Measurements from ENCODE around the gene ARL9.

Gene ARL9, protein sequence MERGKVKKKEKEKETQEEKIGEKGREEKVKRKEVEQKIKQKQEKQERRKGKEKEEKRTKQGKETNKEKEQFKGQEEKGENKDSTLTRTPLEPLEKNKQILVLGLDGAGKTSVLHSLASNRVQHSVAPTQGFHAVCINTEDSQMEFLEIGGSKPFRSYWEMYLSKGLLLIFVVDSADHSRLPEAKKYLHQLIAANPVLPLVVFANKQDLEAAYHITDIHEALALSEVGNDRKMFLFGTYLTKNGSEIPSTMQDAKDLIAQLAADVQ

GRCh38 chr4:56505269-56506130, at the start of gene ARL9:
Gene ARL9 (plus strand): TSS chr4:56505791. CDS start chr4:56505863, 72 bp downstream.
- DNase-seq (ENCODE audit: low spot score), result peak; percentile 50

GRCh38 chr4:56460085-56460484, 45.5 kb upstream of the ARL9 start:
- no peak for DNase-seq (ENCODE audit: low spot score)

GRCh38 chr4:56462157-56462556, 43.4 kb upstream of the ARL9 start:
- DNase-seq (ENCODE audit: low spot score), result no peak

- DNase-seq (ENCODE audit: low spot score), result no peak
Observed at GRCh38 chr4:56463711-56464110, 41.9 kb upstream of the ARL9 start.

DNA sequence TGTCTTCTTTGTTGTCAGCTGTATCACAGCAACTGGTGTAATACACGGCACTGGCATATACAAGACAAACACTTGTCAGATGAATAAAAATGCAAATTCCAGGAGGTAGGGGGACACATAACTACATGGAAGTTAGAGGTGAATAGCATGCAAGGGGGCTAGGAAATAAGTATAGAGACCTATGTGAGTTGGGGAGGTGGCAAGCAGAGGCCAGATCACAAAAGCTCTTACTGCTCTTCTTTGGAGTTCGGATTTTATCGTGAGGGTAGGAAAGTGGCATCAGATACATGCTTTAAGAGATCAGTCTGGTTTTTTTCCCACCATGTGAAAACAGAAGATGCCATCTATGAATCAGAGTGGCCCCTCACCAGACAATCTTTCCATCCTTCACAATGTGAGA, 41.0 kb upstream of the ARL9 start:
- peak; percentile 10 for DNase-seq (ENCODE audit: low spot score)

- DNase-seq (ENCODE audit: low spot score), result peak; percentile 32
Observed at GRCh38 chr4:56465599-56466295, 39.8 kb upstream of the ARL9 start.

DNA sequence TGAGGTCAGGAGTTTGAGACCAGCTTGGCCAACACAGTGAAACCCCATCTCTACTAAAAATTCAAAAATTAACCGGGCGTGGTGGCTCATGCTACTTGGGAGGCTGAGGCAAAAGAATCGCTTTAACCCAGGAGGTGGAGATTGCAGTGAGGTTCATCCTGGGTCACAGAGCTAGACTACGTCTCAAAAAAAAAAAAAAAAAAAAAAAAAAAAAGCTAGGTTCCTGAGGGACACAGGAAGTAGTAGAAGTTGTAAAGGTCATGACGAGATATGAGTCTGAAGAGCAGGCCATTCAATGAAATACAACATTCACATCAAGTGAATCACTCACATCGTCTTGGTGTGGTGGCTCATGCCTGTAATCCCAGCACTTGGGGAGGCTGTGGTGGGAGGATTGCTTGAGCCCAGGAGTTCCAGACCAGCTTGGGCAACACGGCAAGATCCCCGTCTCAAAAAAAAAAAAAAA, 39.3 kb upstream of the ARL9 start:
- peak; percentile 92 for DNase-seq (ENCODE audit: low spot score)

GRCh38 chr4:56466910-56467283, 38.7 kb upstream of the ARL9 start:
- DNase-seq (ENCODE audit: low spot score), result no peak

GRCh38 chr4:56467284-56468096, 38.1 kb upstream of the ARL9 start, which contains the start of gene SRP72:
Gene SRP72 (plus strand): TSS chr4:56467617. CDS start chr4:56467636, 19 bp downstream.
- peak; percentile 91 for DNase-seq (ENCODE audit: low spot score)

DNA sequence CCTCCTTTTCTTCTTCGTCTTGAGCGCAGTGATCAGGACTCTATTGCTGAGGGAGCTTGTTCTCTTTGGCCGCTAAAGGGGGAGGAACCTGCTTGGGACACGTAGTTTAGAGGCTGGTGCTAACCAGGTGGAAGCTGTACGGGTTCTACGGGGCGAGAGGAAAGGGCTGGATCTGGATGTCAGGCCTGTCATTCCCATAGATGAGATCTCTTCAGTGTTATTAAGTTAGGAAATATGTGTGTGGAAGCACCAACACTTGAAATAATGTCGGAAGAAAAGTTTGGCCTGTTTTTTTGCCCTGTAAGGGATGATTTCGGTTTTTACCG, 37.5 kb upstream of the ARL9 start:
- DNase-seq (ENCODE audit: low spot score), result peak; percentile 65

GRCh38 chr4:56469489-56470210, 35.9 kb upstream of the ARL9 start:
- peak; percentile 20 for DNase-seq (ENCODE audit: low spot score)

- DNase-seq (ENCODE audit: low spot score), result no peak
Observed at GRCh38 chr4:56475917-56476316, 29.7 kb upstream of the ARL9 start.

DNA sequence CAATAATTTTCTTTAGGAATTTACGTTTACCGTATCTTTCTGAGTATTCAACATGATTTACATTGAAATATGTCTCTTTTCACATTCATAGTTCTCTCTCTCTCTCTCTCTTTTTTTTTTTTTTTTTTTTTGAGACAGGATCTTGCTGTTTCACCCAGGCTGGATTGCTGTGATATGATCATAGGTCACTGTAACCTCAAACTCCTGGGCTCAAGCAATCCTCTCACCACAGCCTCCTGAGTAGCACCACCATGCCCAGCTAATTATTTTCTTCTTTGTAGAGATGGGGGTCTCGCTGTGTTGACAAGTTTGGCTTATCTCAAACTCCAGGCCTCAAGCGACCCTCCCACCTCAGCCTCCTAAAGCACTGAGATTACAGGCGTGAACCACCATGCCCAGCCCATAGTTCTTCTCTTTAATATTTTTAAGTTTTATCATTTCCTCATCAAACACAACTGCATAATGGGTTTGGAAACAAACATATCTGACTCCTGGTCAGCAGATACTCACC, 28.3 kb upstream of the ARL9 start:
- DNase-seq (ENCODE audit: low spot score), result no peak

GRCh38 chr4:56480691-56481090, 24.9 kb upstream of the ARL9 start:
- no peak for DNase-seq (ENCODE audit: low spot score)

GRCh38 chr4:56496241-56496640, 9.3 kb upstream of the ARL9 start:
- no peak for DNase-seq (ENCODE audit: low spot score)

GRCh38 chr4:56511098-56511497, 5.5 kb downstream of the ARL9 start:
- no peak for DNase-seq (ENCODE audit: low spot score)

GRCh38 chr4:56512166-56512565, 6.6 kb downstream of the ARL9 start:
- no peak for DNase-seq (ENCODE audit: low spot score)

- DNase-seq (ENCODE audit: low spot score), result no peak
Observed at GRCh38 chr4:56513517-56513916, 7.9 kb downstream of the ARL9 start.

- peak; percentile 68 for DNase-seq (ENCODE audit: low spot score)
Observed at GRCh38 chr4:56530269-56531148, 24.9 kb downstream of the ARL9 start.
